NCI-H748 treated with DMSO at 0.1 percent for 48 hours (cell line): ENCODE results near the gene GPR31.

ENCODE experiments used
- DNase-seq: peaks from one replicate; lab custom pipeline; 2025; lab: John Stamatoyannopoulos, UW

The GPR31 gene

GRCh38 chr6:167137881-167138280, 19.9 kb downstream of the GPR31 start:
- peak; percentile 16 for DNase-seq

GRCh38 chr6:167137081-167137480, 20.7 kb downstream of the GPR31 start:
- no peak for DNase-seq

DNA sequence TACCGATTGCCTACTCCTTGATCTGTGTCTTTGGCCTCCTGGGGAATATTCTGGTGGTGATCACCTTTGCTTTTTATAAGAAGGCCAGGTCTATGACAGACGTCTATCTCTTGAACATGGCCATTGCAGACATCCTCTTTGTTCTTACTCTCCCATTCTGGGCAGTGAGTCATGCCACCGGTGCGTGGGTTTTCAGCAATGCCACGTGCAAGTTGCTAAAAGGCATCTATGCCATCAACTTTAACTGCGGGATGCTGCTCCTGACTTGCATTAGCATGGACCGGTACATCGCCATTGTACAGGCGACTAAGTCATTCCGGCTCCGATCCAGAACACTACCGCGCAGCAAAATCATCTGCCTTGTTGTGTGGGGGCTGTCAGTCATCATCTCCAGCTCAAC, 21.4 kb downstream of the GPR31 start:
- no peak for DNase-seq

- no peak for DNase-seq
Measured at GRCh38 chr6:167134448-167135328, 23.1 kb downstream of the GPR31 start.

GRCh38 chr6:167130712-167131684, 26.8 kb downstream of the GPR31 start:
- no peak for DNase-seq

DNA sequence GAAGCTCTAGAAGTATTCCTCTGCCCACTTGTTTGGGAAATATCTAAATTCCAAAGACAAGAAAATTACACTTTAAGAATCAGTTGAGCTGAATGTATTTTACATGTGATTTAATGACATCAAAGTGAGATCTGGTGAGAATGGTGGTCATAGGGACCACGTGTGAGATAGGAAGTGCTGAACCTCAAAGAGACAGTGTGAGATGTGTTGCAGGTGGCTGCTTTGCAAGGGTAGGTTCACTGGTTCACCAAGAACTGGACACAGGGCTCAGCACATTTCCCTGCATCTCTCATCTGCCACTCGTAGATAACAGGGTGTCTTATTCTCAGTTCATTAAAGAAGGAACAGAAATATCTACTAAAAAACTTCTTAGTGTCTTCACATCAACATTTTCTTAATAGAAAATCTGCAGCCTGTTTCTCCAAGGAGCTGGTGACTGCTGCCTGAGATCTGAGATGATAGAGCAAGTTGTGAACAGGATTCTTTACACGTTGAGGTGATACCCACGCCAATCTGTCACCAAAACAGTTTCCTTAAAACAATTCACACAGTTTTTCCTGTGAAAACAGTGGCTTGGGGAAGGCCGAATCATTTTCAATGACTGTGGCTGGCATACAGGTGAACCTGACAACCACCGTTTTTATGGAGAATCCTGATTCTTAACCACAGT, 27.6 kb downstream of the GPR31 start:
- no peak for DNase-seq

- DNase-seq, result no peak
Measured at GRCh38 chr6:167129562-167129961, 28.2 kb downstream of the GPR31 start.

DNA sequence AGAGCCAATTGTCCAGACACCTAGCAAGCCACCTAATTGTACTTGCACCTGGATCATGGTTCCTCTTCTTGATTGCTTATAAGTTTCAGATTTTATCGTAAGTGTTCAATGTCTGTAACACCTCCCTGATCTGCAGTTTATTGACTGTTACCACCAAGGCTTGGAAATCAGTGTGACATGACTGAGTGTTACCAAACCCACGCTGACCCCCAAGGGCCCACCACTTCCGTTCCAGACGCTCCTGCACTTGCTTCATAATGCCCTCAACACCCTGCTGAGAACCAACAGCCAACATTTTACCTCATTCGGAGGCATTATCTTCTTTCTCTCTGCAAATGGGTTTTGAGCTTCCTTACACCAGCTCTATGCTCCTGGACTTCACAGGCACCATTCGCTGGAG, 28.6 kb downstream of the GPR31 start:
- DNase-seq, result no peak

GRCh38 chr6:167127785-167128531, 29.8 kb downstream of the GPR31 start:
- DNase-seq, result no peak

GRCh38 chr6:167125855-167126349, 31.9 kb downstream of the GPR31 start:
- DNase-seq, result no peak

DNA sequence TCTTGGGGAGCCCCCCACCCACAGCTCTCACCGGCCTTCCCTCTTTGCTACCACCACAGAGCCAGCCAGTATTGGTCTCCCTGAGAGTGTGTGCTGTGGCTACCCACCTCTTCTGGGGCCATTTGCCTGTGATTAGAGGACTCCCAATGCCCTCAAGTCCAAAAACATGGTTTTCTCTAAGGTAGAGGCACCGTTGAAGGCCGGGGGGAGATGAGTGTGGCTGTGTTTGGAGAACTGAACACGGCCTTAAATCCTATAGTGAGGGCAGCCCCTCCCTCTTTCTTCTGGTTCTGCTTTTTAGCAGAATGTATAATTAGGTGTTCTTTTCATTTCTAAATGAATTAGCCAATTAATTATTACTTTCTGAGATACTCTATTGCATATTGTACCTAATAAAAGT, 32.4 kb downstream of the GPR31 start:
- DNase-seq, result no peak

DNA sequence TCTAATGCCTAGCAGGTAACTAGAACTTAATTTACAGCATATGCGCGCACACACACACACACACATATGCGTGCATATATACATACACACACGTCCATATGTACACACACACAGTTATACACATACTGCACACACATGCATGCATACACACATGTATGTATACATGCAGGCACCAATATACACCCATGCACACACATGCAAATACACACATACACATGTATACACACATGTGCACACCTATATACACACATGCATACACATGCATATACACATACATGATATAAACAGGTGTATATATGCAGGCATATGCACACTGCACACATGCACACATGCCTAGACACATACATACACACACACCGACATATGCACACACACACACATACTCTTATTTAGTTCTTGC, 33.0 kb downstream of the GPR31 start:
- no peak for DNase-seq

- no peak for DNase-seq
Measured at GRCh38 chr6:167122827-167123657, 34.7 kb downstream of the GPR31 start, which contains the start of gene CCR6. CCR6 (plus strand) TSS chr6:167123096; CDS start chr6:167136135, 13,039 bp downstream.

GRCh38 chr6:167122041-167122826, 35.5 kb downstream of the GPR31 start:
- no peak for DNase-seq

DNA sequence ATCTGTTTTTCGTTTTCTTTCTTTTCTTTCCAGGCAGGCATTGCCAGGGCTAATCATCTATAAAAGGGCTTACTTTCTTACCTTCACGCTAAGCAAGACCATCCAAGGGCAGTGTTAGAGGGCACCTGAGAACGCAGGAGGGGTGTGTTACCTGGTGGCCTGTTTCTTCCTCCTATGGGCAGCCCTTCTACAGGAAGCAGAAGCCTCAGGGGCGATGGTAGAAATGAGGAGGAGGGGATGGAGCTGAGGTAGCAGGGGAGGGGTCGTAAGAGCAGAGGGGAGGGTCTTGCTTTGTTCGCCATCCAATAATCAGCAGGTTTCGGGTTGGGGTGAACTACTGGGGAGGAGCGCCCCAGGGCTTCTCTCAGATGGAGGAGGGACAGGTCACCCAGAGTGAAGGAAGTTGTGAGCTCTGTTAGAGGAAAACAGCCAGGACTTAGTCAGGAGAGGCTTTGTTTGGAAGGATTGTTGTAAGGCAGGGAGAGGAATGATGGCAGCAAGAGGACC, 36.4 kb downstream of the GPR31 start:
- no peak for DNase-seq

GRCh38 chr6:167120583-167120903, 37.2 kb downstream of the GPR31 start:
- no peak for DNase-seq

DNA sequence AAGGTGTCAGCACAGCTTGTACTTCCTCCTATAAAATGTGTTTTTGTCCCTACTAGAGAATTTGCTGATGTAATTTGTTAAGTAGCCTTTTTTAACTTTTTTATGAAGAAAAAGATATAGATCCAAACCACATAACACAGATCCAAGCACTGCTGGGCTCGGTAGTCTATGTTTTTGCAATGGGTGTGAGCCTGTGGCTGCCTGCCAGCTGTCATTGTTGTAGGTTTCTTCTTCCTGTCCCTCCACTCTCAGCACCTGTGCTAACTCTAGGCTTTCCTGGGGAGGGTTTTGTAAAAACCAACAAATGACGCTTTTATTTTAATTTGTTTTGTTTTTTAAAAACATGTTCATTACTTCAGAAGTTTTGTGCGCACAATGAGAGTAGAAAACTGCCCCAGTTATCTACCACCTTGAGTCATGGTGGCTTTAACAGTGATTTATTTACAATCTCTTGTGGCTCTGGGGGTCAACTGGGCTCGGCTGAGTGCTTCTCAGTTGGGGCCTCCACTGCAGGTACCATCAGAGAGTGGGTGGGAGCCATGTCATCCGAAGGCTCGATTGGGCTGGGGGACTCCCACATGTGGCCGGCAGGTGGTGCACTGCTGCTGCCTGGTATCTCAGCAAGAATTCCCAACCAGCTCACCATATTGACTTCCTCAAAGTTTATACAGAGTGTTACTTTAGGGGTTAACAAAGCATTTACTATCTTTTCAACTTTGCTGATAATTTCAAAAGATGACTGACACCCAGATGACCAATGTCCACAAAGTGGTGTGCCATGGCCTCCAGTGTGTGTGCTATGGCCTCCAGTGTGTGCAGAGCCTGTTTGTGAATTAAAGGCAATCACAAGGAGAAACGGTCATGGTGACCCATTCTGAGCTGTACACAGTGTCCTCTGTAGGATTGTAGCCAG, 37.9 kb downstream of the GPR31 start:
- DNase-seq, result no peak

- DNase-seq, result no peak
Measured at GRCh38 chr6:167118839-167119238, 38.9 kb downstream of the GPR31 start.
